Osteoblast (primary cell): Measurements from ENCODE around the gene ANO10. TPM values are rescaled to one million over a fixed set of nuclear protein-coding genes. Genes with fewer than 3 reads are reported as not detected.

ENCODE experiments used
- DNase-seq: peaks from one replicate; pipeline ENCODE4 v3.0.0; 2011; ENCODE audit warnings: low spot score, mixed read lengths; ENCODE audit not compliant: insufficient read length; ENCODE audit errors: missing footprints
- H2AFZ ChIP-seq: 2 replicates; pipeline ENCODE4 v1.6.0; 2011; ENCODE audit warnings: mild to moderate bottlenecking, low read length
- H3K27ac ChIP-seq: 2 replicates; pipeline ENCODE4 v1.5.1; 2011; ENCODE audit warnings: mild to moderate bottlenecking, low read depth, low read length, moderate library complexity
- H3K27me3 ChIP-seq: 2 replicates; pipeline ENCODE4 v1.6.0; 2012; ENCODE audit warnings: mild to moderate bottlenecking, control low read depth, inconsistent platforms, low read length, moderate library complexity; ENCODE audit not compliant: insufficient read depth
- H3K36me3 ChIP-seq: 2 replicates; pipeline ENCODE4 v1.5.1; 2011; ENCODE audit warnings: mild to moderate bottlenecking, low read length, control low read depth, moderate library complexity; ENCODE audit not compliant: insufficient read depth
- H3K4me1 ChIP-seq: 2 replicates; pipeline ENCODE4 v1.5.1; 2011; ENCODE audit warnings: mild to moderate bottlenecking, low read length, control low read depth, moderate library complexity; ENCODE audit not compliant: insufficient read depth
- H3K4me2 ChIP-seq: 2 replicates; pipeline ENCODE4 v1.6.0; 2011; ENCODE audit warnings: mild to moderate bottlenecking, low read length; ENCODE audit not compliant: insufficient read depth
- H3K4me3 ChIP-seq: fragments of 200-600 bp; sonication (generic); 3 replicates; pipeline ENCODE4 v1.5.1; 2012; ENCODE audit warnings: mild to moderate bottlenecking, low read length, inconsistent platforms; ENCODE audit not compliant: insufficient read depth
- H3K79me2 ChIP-seq: 2 replicates; pipeline ENCODE4 v1.6.0; 2012; ENCODE audit warnings: mild to moderate bottlenecking, low read length, control low read depth, inconsistent platforms; ENCODE audit not compliant: insufficient read depth
- H3K9me3 ChIP-seq: 2 replicates; pipeline ENCODE4 v1.5.1; 2011; ENCODE audit warnings: low read depth, low read length, control low read depth
- H4K20me1 ChIP-seq: 2 replicates; pipeline ENCODE4 v1.6.0; 2012; ENCODE audit warnings: mild to moderate bottlenecking, low read length, control low read depth; ENCODE audit not compliant: insufficient read depth
- CTCF ChIP-seq: IDR thresholded peaks from 2 replicates; pipeline ENCODE4 v1.5.1; 2011; ENCODE audit warnings: mild to moderate bottlenecking, low read depth, low read length, moderate library complexity; ENCODE audit errors: extremely low read depth
- total RNA-seq: library from RNA; depleted of rRNA; stranded (reverse); fragments of >200 nt; gene quantifications from 2 replicates; pipeline ENCODE4 v1.2.3, GENCODE V29; 2012

The ANO10 gene
- total RNA-seq, 1 donor: 55.7 TPM

GRCh38 chr3:43370293-43370980 is 251.4 kb downstream of the ANO10 start:
- peaks cover 7% of the 10 kb centered on the region for H3K4me1 ChIP-seq
- no peaks in the 10 kb centered on the region for H3K79me2 ChIP-seq
- H4K20me1 ChIP-seq: peaks cover 2% of the 10 kb centered on the region

GRCh38 chr3:43369404-43370292 is 252.2 kb downstream of the ANO10 start:
- Histone ChIP-seq H3K36me3 (no peaks in the 10 kb centered on the region), H3K4me1 (peaks cover 7% of the 10 kb centered on the region), H3K79me2 (no peaks in the 10 kb centered on the region), H4K20me1 (peaks cover 2% of the 10 kb centered on the region), H2AFZ (no peak overlapping the region), H3K27me3 (no peaks in the 10 kb centered on the region), H3K4me3 (no peak overlapping the region), H3K27ac (no peak overlapping the region), H3K9me3 (no peaks in the 10 kb centered on the region), H3K4me2 (no peak overlapping the region)
- TF ChIP-seq CTCF: no peak
- peak; percentile 65 for DNase-seq

More at GRCh38 chr3:43370293-43370980, 251.4 kb downstream of the ANO10 start:
- no peak overlapping the region for H3K27ac ChIP-seq
- H3K9me3 ChIP-seq: no peaks in the 10 kb centered on the region
- peak; percentile 18 for DNase-seq
- H3K4me2 ChIP-seq: no peak overlapping the region
- H3K36me3 ChIP-seq: no peaks in the 10 kb centered on the region
- H3K27me3 ChIP-seq: no peaks in the 10 kb centered on the region
- TF ChIP-seq CTCF: no peak
- H2AFZ ChIP-seq: no peak overlapping the region
- H3K4me3 ChIP-seq: no peak overlapping the region

DNA sequence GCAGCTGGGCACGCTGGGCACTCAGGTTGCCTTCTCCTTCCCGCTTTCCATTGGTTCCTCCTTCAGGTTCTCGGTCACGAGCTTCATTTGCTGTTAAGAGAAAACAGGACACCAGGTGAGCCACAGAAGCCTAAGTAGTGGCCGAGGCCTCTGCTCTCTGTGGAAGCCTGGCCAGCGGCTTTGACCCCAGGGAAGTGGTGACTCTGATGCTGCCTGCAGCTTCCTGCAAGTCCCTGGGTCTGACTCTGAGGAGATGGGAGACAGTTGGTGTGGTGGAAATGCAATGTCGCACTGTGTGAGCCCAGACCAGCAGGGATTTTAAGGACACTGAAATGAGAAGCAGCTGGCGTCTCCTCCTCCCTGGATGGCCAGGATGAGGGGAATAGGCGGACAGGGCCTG is 254.9 kb downstream of the ANO10 start:
- H3K4me2 ChIP-seq: no peak overlapping the region
- H2AFZ ChIP-seq: no peak overlapping the region
- no peaks in the 10 kb centered on the region for H3K36me3 ChIP-seq
- H3K9me3 ChIP-seq: no peaks in the 10 kb centered on the region
- TF ChIP-seq CTCF: no peak
- H3K27me3 ChIP-seq: no peaks in the 10 kb centered on the region
- no peak overlapping the region for H3K27ac ChIP-seq
- H3K4me1 ChIP-seq: no peaks in the 10 kb centered on the region
- no peaks in the 10 kb centered on the region for H3K79me2 ChIP-seq
- peak; percentile 31 for DNase-seq
- no peak overlapping the region for H3K4me3 ChIP-seq
- peaks cover 2% of the 10 kb centered on the region for H4K20me1 ChIP-seq

- H2AFZ ChIP-seq: no peak overlapping the region
- no peak for TF ChIP-seq CTCF
Observed at GRCh38 chr3:43366481-43366880, 255.3 kb downstream of the ANO10 start.

More at GRCh38 chr3:43366481-43366880, 255.3 kb downstream of the ANO10 start:
- no peaks in the 10 kb centered on the region for H3K79me2 ChIP-seq
- no peak overlapping the region for H3K27ac ChIP-seq
- peaks cover 2% of the 10 kb centered on the region for H4K20me1 ChIP-seq
- no peak overlapping the region for H3K4me3 ChIP-seq
- H3K4me1 ChIP-seq: no peaks in the 10 kb centered on the region
- H3K27me3 ChIP-seq: no peaks in the 10 kb centered on the region
- H3K9me3 ChIP-seq: no peaks in the 10 kb centered on the region
- DNase-seq: peak; percentile 77
- H3K36me3 ChIP-seq: no peaks in the 10 kb centered on the region
- H3K4me2 ChIP-seq: no peak overlapping the region
